ENCODE measurements around the gene MED13L. TPM values are rescaled to one million over a fixed set of nuclear protein-coding genes. Genes with fewer than 3 reads are reported as not detected.

Gene MED13L
- total RNA-seq, 1 donor from 2014 or later, result 89.0 TPM

GRCh38 chr12:116011217-116011616, 266.3 kb downstream of the MED13L start:
- Mint-ChIP-seq H3K27me3 (ENCODE audit: low read depth) (no peaks in the 10 kb centered on the region), H3K4me1 (peaks cover 5% of the 10 kb centered on the region), H3K4me3 (no peak overlapping the region), H3K27ac (ENCODE audit: unreplicated experiment) (no peak overlapping the region), H3K36me3 (ENCODE audit: low read depth) (peaks cover 6% of the 10 kb centered on the region), H3K9me3 (no peaks in the 10 kb centered on the region)
- TF ChIP-seq, protein P1, sequence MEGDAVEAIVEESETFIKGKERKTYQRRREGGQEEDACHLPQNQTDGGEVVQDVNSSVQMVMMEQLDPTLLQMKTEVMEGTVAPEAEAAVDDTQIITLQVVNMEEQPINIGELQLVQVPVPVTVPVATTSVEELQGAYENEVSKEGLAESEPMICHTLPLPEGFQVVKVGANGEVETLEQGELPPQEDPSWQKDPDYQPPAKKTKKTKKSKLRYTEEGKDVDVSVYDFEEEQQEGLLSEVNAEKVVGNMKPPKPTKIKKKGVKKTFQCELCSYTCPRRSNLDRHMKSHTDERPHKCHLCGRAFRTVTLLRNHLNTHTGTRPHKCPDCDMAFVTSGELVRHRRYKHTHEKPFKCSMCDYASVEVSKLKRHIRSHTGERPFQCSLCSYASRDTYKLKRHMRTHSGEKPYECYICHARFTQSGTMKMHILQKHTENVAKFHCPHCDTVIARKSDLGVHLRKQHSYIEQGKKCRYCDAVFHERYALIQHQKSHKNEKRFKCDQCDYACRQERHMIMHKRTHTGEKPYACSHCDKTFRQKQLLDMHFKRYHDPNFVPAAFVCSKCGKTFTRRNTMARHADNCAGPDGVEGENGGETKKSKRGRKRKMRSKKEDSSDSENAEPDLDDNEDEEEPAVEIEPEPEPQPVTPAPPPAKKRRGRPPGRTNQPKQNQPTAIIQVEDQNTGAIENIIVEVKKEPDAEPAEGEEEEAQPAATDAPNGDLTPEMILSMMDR (conservative IDR thresholded peaks at IDR 0.05), result no peak
- no peak for DNase-seq (ENCODE audit: low read depth, low spot score)

GRCh38 chr12:116010467-116010866, 267.0 kb downstream of the MED13L start:
- peaks cover 6% of the 10 kb centered on the region for H3K36me3 Mint-ChIP-seq (ENCODE audit: low read depth)
- H3K27me3 Mint-ChIP-seq (ENCODE audit: low read depth), result no peaks in the 10 kb centered on the region
- H3K9me3 Mint-ChIP-seq, result no peaks in the 10 kb centered on the region
- no peak overlapping the region for H3K27ac Mint-ChIP-seq (ENCODE audit: unreplicated experiment)
- TF ChIP-seq, protein P1 (conservative IDR thresholded peaks at IDR 0.05), result no peak
- DNase-seq (ENCODE audit: low read depth, low spot score), result no peak
- H3K4me1 Mint-ChIP-seq, result peaks cover 5% of the 10 kb centered on the region
- no peak overlapping the region for H3K4me3 Mint-ChIP-seq

GRCh38 chr12:116009805-116010204, 267.7 kb downstream of the MED13L start:
- no peak for DNase-seq (ENCODE audit: low read depth, low spot score)
- TF ChIP-seq, protein P1 (conservative IDR thresholded peaks at IDR 0.05), result peak; percentile 53
- no peak overlapping the region for H3K27ac Mint-ChIP-seq (ENCODE audit: unreplicated experiment)
- H3K36me3 Mint-ChIP-seq (ENCODE audit: low read depth), result peaks cover 6% of the 10 kb centered on the region
- H3K4me1 Mint-ChIP-seq, result peaks cover 5% of the 10 kb centered on the region
- H3K4me3 Mint-ChIP-seq, result no peak overlapping the region
- no peaks in the 10 kb centered on the region for H3K27me3 Mint-ChIP-seq (ENCODE audit: low read depth)
- no peaks in the 10 kb centered on the region for H3K9me3 Mint-ChIP-seq

DNA sequence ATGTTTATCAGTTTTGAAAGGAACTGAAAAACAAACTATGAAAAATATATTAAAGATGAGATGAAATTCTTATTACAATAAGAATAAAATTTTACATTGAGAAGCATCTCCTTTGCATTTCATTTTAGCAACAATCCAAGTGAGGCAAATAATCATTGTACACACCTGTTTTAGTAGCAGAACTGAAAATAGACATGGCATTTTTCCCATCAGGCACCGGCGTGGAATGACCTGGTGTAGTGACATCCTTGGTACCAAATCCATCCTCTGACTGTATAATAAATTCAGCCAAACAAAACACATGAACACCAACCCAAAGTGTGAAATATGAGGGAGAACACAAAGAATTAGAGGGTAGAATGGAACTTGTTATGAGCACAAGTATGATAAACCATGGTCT, 271.4 kb downstream of the MED13L start:
- H3K4me1 Mint-ChIP-seq, result no peaks in the 10 kb centered on the region
- TF ChIP-seq, protein P1 (conservative IDR thresholded peaks at IDR 0.05), result no peak
- no peak overlapping the region for H3K4me3 Mint-ChIP-seq
- no peak for DNase-seq (ENCODE audit: low read depth, low spot score)
- H3K36me3 Mint-ChIP-seq (ENCODE audit: low read depth), result peaks cover 10% of the 10 kb centered on the region
- no peaks in the 10 kb centered on the region for H3K9me3 Mint-ChIP-seq
- H3K27ac Mint-ChIP-seq (ENCODE audit: unreplicated experiment), result no peak overlapping the region
- no peaks in the 10 kb centered on the region for H3K27me3 Mint-ChIP-seq (ENCODE audit: low read depth)

- TF ChIP-seq, protein P1 (conservative IDR thresholded peaks at IDR 0.05), result no peak
- H3K4me3 Mint-ChIP-seq, result no peak overlapping the region
- no peaks in the 10 kb centered on the region for H3K27me3 Mint-ChIP-seq (ENCODE audit: low read depth)
- no peak overlapping the region for H3K27ac Mint-ChIP-seq (ENCODE audit: unreplicated experiment)
- peaks cover 4% of the 10 kb centered on the region for H3K36me3 Mint-ChIP-seq (ENCODE audit: low read depth)
- peaks cover 11% of the 10 kb centered on the region for H3K4me1 Mint-ChIP-seq
- DNase-seq (ENCODE audit: low read depth, low spot score), result no peak
- no peaks in the 10 kb centered on the region for H3K9me3 Mint-ChIP-seq
These were observed 274.5 kb downstream of the MED13L start for GRCh38 chr12:116002890-116003536.

All from neural crest cell (in vitro differentiated cells).